ENCODE results near the gene HSPA4.

DNA sequence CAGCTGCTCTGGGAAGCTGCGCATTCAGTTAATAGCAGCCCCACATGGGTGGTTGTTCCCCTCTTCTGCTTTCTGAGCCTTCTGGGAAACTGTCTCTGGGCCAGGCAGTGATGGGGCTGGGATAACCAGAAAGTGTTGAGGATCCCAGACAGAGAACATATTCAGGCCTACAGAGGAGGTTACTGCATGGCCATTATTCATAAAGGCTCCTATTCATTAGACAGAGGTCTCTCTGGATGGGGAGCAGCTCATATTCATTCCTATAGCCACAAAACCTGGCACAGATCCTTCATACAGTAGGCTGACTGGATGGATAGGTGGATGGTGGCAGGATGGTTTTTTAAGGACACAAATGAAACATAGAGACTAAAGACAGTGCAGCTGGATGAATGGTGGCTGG lies 76.3 kb downstream of the HSPA4 start:
- no peak for TF ChIP-seq CTCF (conservative IDR thresholded peaks at IDR 0.05; ENCODE audit: low read length)
- no peak for TF ChIP-seq EZH2phosphoT487 (IDR thresholded peaks at IDR 0.05; ENCODE audit: borderline replicate concordance)
